ENCODE data around the gene MRPL38.
A peak's percentile ranks its signal among the peaks of the same experiment; 100 is the strongest.
"Not testable (repeated sequence)": the region's sequence is repeated elsewhere in the genome, so short reads cannot be mapped to it uniquely, and the experiment has no call there.

MRPL38 gene

DNA sequence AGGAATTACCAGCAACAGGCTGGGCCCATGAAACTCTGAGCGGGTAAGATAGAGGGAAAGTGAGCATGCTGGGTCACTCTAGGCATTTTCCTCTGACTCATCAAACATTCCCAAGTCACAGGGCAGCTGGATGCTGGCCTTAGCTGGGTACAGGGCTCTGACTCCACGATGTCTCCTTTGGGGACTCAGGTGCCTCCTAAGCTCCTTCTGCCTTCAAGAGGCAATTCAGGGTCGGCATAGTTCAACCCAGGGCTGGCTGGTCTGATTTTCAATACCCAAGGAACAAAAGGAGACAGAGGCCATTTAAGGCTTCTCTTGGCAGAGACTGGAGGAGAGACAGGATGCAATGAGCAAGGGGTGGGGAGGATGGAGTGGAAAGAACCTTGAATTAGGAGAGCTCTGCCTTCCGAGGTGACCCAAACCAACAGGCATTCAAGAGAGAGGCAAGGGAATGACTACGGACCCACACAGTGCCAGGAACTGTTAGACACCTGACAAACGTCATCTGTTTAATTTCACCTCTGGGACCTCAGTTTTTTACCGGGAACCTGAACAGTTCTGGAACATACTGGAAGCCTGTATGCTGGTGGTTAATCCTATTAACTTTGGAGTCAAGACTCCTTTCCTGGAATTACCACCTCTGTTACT lies 50.5 kb downstream of the MRPL38 start:
- DNase-seq (ENCODE audit: low spot score): peak; percentile 70

- no peak for DNase-seq (ENCODE audit: low spot score)
Observed at GRCh38 chr17:75853433-75853832, 51.3 kb downstream of the MRPL38 start.

GRCh38 chr17:75851693-75851991 lies 53.0 kb downstream of the MRPL38 start:
- not testable (repeated sequence) for DNase-seq (ENCODE audit: low spot score)

GRCh38 chr17:75850928-75851692 lies 53.6 kb downstream of the MRPL38 start:
- DNase-seq (ENCODE audit: low spot score): no peak

GRCh38 chr17:75849724-75850123 lies 55.0 kb downstream of the MRPL38 start:
- no peak for DNase-seq (ENCODE audit: low spot score)

- no peak for DNase-seq (ENCODE audit: low spot score)
Observed at GRCh38 chr17:75849279-75849646, 55.4 kb downstream of the MRPL38 start.

All from kidney capillary endothelial cell (primary cell).